CD14-positive monocyte (primary cell): Measurements from ENCODE around the gene CAMTA1. TPM values are rescaled to one million over a fixed set of nuclear protein-coding genes. Genes with fewer than 3 reads are reported as not detected.
A peak's percentile ranks its signal among the peaks of the same experiment; 100 is the strongest.

Source experiments
- DNase-seq, 3 donors: peaks; one replicate each; pipeline ENCODE4 v3.0.0-alpha.2; 2011 to 2022
- H2AFZ ChIP-seq: 2 replicates; pipeline ENCODE4 v1.6.0; 2012; ENCODE audit warnings: mild to moderate bottlenecking, low read depth, low read length, inconsistent platforms; ENCODE audit not compliant: insufficient read depth, poor library complexity, severe bottlenecking
- H3K27ac ChIP-seq, 2 donors: 1 replicate in 1 of 2; 2 replicates in 1 of 2; pipeline ENCODE4 v1.5.1; 2012 to 2013; ENCODE audit warnings: low read length in 2 of 2, control low read depth in 1 of 2, inconsistent platforms in 1 of 2, low read depth in 1 of 2, mild to moderate bottlenecking in 1 of 2
- H3K27me3 ChIP-seq, 2 donors: one replicate each; pipeline versions ENCODE4 v1.6.0 to v1.6.1; 2011 to 2013; ENCODE audit warnings: low read length in 2 of 2; ENCODE audit not compliant: control insufficient read depth in 2 of 2, insufficient read depth in 2 of 2
- H3K36me3 ChIP-seq, 2 donors: replicated peaks in 1 of 2; 1 replicate in 1 of 2; 2 replicates in 1 of 2; pipeline versions ENCODE4 v1.5.1 to v1.6.1; 2012 to 2013; ENCODE audit warnings: low read length in 2 of 2, control low read depth in 1 of 2, inconsistent platforms in 1 of 2, mild to moderate bottlenecking in 1 of 2; ENCODE audit not compliant: insufficient read depth in 2 of 2, control insufficient read depth in 1 of 2
- H3K4me1 ChIP-seq, 2 donors: 1 replicate in 1 of 2; 2 replicates in 1 of 2; pipeline versions ENCODE4 v1.5.1 to v1.6.1; 2012 to 2013; ENCODE audit warnings: low read length in 2 of 2, control low read depth in 1 of 2, inconsistent platforms in 1 of 2, mild to moderate bottlenecking in 1 of 2, moderate library complexity in 1 of 2; ENCODE audit not compliant: insufficient read depth in 2 of 2, control insufficient read depth in 1 of 2
- H3K4me2 ChIP-seq: replicated peaks from 2 replicates; pipeline ENCODE3; 2012; ENCODE audit warnings: low read length, moderate library complexity, mild to moderate bottlenecking; ENCODE audit not compliant: poor library complexity, severe bottlenecking; ENCODE audit errors: extremely low read depth
- H3K4me3 ChIP-seq, 3 experiments: fragments of 200-600 bp in 1 of 3; sonication (generic) in 1 of 3; replicated peaks in 1 of 3; 1 replicate in 2 of 3; 2 replicates in 1 of 3; pipeline ENCODE4 v1.5.1; 2011 to 2013; ENCODE audit warnings: low read length in 3 of 3, mild to moderate bottlenecking in 3 of 3, control low read depth in 2 of 3, low read depth in 2 of 3, inconsistent platforms in 1 of 3, moderate library complexity in 1 of 3
- H3K79me2 ChIP-seq: 2 replicates; pipeline ENCODE4 v1.6.0; 2012; ENCODE audit warnings: mild to moderate bottlenecking, control low read depth, inconsistent platforms, low read length, moderate library complexity; ENCODE audit not compliant: insufficient read depth
- H3K9ac ChIP-seq: 2 replicates; pipeline ENCODE4 v1.6.0; 2017; ENCODE audit warnings: low read length, mild to moderate bottlenecking; ENCODE audit not compliant: insufficient read depth, poor library complexity, severe bottlenecking
- H3K9me3 ChIP-seq, 2 donors: replicated peaks in 1 of 2; 1 replicate in 1 of 2; 2 replicates in 1 of 2; pipeline versions ENCODE4 v1.5.1 to v1.6.1; 2012 to 2013; ENCODE audit warnings: low read length in 2 of 2, control low read depth in 1 of 2; ENCODE audit not compliant: control insufficient read depth in 1 of 2, insufficient read depth in 1 of 2
- H4K20me1 ChIP-seq: 2 replicates; pipeline ENCODE4 v1.6.0; 2012; ENCODE audit warnings: mild to moderate bottlenecking, low read length, control low read depth, moderate library complexity; ENCODE audit not compliant: insufficient read depth
- H3K27ac Mint-ChIP-seq, 7 donors: one replicate each; pipeline ENCODE4 v1.8.0; 2020; ENCODE audit warnings: mild to moderate bottlenecking in 7 of 7, mixed read lengths in 7 of 7, moderate library complexity in 6 of 7, inconsistent platforms in 2 of 7
- H3K27me3 Mint-ChIP-seq, 3 donors: one replicate each; pipeline ENCODE4 v1.8.0; 2021 to 2022; ENCODE audit warnings: low read depth in 3 of 3, mild to moderate bottlenecking in 3 of 3, mixed read lengths in 3 of 3, moderate library complexity in 3 of 3, inconsistent platforms in 1 of 3
- H3K36me3 Mint-ChIP-seq, 2 donors: one replicate each; pipeline ENCODE4 v1.8.0; 2020; ENCODE audit warnings: mixed read lengths in 2 of 2, inconsistent platforms in 1 of 2, mild to moderate bottlenecking in 1 of 2
- H3K4me1 Mint-ChIP-seq: one replicate; pipeline ENCODE4 v1.8.0; 2020; ENCODE audit warnings: mild to moderate bottlenecking, mixed read lengths
- H3K4me3 Mint-ChIP-seq, 2 donors: one replicate each; pipeline ENCODE4 v1.8.0; 2020; ENCODE audit warnings: mild to moderate bottlenecking in 2 of 2, mixed read lengths in 2 of 2, moderate library complexity in 1 of 2
- H3K9me3 Mint-ChIP-seq, 7 donors: one replicate each; pipeline ENCODE4 v1.8.0; 2020 to 2022; ENCODE audit warnings: mixed read lengths in 7 of 7, mild to moderate bottlenecking in 6 of 7, moderate library complexity in 6 of 7, inconsistent platforms in 2 of 7
- CTCF ChIP-seq: fragments of 200-600 bp; IDR thresholded peaks from one replicate; pipeline ENCODE4 v1.8.0; 2022; ENCODE audit warnings: antibody characterized with exemption, mild to moderate bottlenecking
- WGBS: methylation state at CpG from one replicate; pipeline ENCODE4 v1.1.5; 2013; ENCODE audit warnings: missing lambda C conversion rate; ENCODE audit not compliant: insufficient coverage; 5-methylcytosine and 5-hydroxymethylcytosine counted together
- intact Hi-C, 2 donors: fragments of 100-400 bp; cut with micrococcal nuclease; formaldehyde crosslinking; loops; one replicate each; pipeline versions ENCODE4 v1.15.0 to v1.15.1; 2023
- polyA plus RNA-seq, 3 donors: library from polyadenylated mRNA; depleted of rRNA in 1 of 3; unstranded in 2 of 3; stranded (reverse) in 1 of 3; fragments of 300-500 nt in 2 of 3; fragments of >200 nt in 1 of 3; fragmentation: Illumina TruSeq in 2 of 3; gene quantifications; 1 replicate in 2 of 3; 2 replicates in 1 of 3; pipeline ENCODE4 v1.2.3, GENCODE V29; 2012 to 2021

CAMTA1 gene
- polyA plus RNA-seq, 3 donors = 52.0 to 89.6 (median 78.3) TPM

DNA sequence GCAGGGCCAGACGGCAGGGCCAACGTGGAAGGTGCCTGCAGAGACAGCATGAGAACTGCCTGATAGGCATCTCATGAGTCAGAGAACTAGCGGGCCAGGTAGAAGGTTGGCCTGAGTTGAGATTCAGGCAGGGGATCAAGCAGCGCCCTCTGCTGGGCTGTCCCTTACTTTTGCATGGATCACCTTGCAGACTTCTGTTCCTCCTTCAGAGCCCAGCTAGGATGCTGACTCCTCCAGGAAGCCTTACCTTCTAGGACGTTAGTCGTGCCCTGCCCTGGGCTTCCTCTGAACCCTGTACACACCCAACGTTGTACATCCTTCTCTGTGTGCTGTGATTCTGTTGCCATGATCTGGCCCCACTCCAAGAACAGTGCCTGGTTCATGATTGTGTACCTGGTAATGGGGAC lies 754.5 kb downstream of the CAMTA1 start:
- DNase-seq = no peak
- Histone ChIP-seq H3K27me3 (no peaks in the 10 kb centered on the region), H3K27ac (no peak overlapping the region), H3K36me3 (no peaks in the 10 kb centered on the region), H3K9me3 (no peaks in the 10 kb centered on the region), H3K9ac (no peak overlapping the region), H4K20me1 (no peaks in the 10 kb centered on the region), H3K79me2 (no peaks in the 10 kb centered on the region), H3K4me2 (no peak overlapping the region), H3K4me1 (no peaks in the 10 kb centered on the region), H3K4me3 (no peak overlapping the region), H2AFZ (no peak overlapping the region)
- 86% methylated on average over 4 of the region's 7 CpGs for WGBS
- H3K36me3 Mint-ChIP-seq = no peaks in the 10 kb centered on the region
- peaks cover 2 to 6% (median 5%) of the 10 kb centered on the region in 3 donors for H3K27me3 Mint-ChIP-seq
- no peak overlapping the region for H3K27ac Mint-ChIP-seq
- peaks cover 2% of the 10 kb centered on the region for H3K4me1 Mint-ChIP-seq
- H3K4me3 Mint-ChIP-seq = no peak overlapping the region
- TF ChIP-seq CTCF = peak; percentile 20
- intact Hi-C loops = no loop called here
- peaks cover 0 to 2% (median 0%) of the 10 kb centered on the region in 7 donors for H3K9me3 Mint-ChIP-seq

GRCh38 chr1:7540816-7541215 lies 755.6 kb downstream of the CAMTA1 start:
- no peaks in the 10 kb centered on the region for H3K9me3 ChIP-seq
- H3K27me3 Mint-ChIP-seq = peaks cover 2 to 6% (median 3%) of the 10 kb centered on the region in 3 donors
- no peak overlapping the region for H3K9ac ChIP-seq
- peaks cover 2% of the 10 kb centered on the region for H3K4me1 Mint-ChIP-seq
- H3K36me3 Mint-ChIP-seq = no peaks in the 10 kb centered on the region
- intact Hi-C loops = no loop called here
- no peaks in the 10 kb centered on the region for H3K79me2 ChIP-seq
- WGBS = 72% methylated on average over 2 of the region's 7 CpGs
- no peaks in the 10 kb centered on the region for H4K20me1 ChIP-seq
- H3K4me2 ChIP-seq = no peak overlapping the region
- H3K36me3 ChIP-seq = no peaks in the 10 kb centered on the region
- H3K4me3 ChIP-seq = no peak overlapping the region
- DNase-seq = no peak
- H3K9me3 Mint-ChIP-seq = peaks cover 0 to 2% (median 0%) of the 10 kb centered on the region in 7 donors
- H3K27ac ChIP-seq = no peak overlapping the region
- TF ChIP-seq CTCF = no peak
- no peaks in the 10 kb centered on the region for H3K27me3 ChIP-seq
- no peak overlapping the region for H3K4me3 Mint-ChIP-seq
- no peaks in the 10 kb centered on the region for H3K4me1 ChIP-seq
- no peak overlapping the region for H3K27ac Mint-ChIP-seq
- no peak overlapping the region for H2AFZ ChIP-seq
